Astrocyte (in vitro differentiated cells and primary cell): ENCODE data around the gene CNGA1. TPM values are rescaled to one million over a fixed set of nuclear protein-coding genes. Genes with fewer than 3 reads are reported as not detected.

Experiments used
- DNase-seq: peaks from one replicate; pipeline ENCODE4 v3.0.0-alpha.2; 2010; ENCODE audit warnings: low read depth
- FAIRE-seq: peaks from 2 replicates; lab custom pipeline; 2011; peaks lifted over from hg19 to GRCh38; lab: Jason Lieb, UNC
- H2AFZ ChIP-seq: 2 replicates; pipeline ENCODE4 v1.6.0; 2012; ENCODE audit warnings: low read depth, low read length, inconsistent platforms
- H3K27ac ChIP-seq: 2 replicates; pipeline ENCODE4 v1.5.1; 2011; ENCODE audit warnings: low read depth, low read length, inconsistent platforms
- H3K27me3 ChIP-seq: 2 replicates; pipeline ENCODE4 v1.6.0; 2011; ENCODE audit warnings: low read length, inconsistent platforms; ENCODE audit not compliant: insufficient read depth
- H3K36me3 ChIP-seq: 2 replicates; pipeline ENCODE4 v1.5.1; 2011; ENCODE audit warnings: low read length, inconsistent platforms; ENCODE audit not compliant: insufficient read depth
- H3K4me1 ChIP-seq: 2 replicates; pipeline ENCODE4 v1.5.1; 2011; ENCODE audit warnings: low read length, inconsistent platforms; ENCODE audit not compliant: insufficient read depth
- H3K4me2 ChIP-seq: 2 replicates; pipeline ENCODE4 v1.6.0; 2012; ENCODE audit warnings: low read length, inconsistent platforms
- H3K4me3 ChIP-seq: 2 replicates; pipeline ENCODE4 v1.5.1; 2011; ENCODE audit warnings: low read depth, mild to moderate bottlenecking, low read length, inconsistent platforms; ENCODE audit not compliant: insufficient read depth
- H3K79me2 ChIP-seq: 2 replicates; pipeline ENCODE4 v1.6.0; 2012; ENCODE audit warnings: mild to moderate bottlenecking, low read length, inconsistent platforms; ENCODE audit not compliant: insufficient read depth
- H3K9ac ChIP-seq: 2 replicates; pipeline ENCODE4 v1.6.0; 2012; ENCODE audit warnings: mild to moderate bottlenecking, low read length, inconsistent platforms
- H3K9me3 ChIP-seq: 2 replicates; pipeline ENCODE4 v1.5.1; 2012; ENCODE audit warnings: low read depth, mild to moderate bottlenecking, low read length, inconsistent platforms; ENCODE audit not compliant: insufficient read depth
- H4K20me1 ChIP-seq: 2 replicates; pipeline ENCODE4 v1.6.0; 2012; ENCODE audit warnings: low read length, inconsistent platforms; ENCODE audit not compliant: insufficient read depth
- H3K27ac Mint-ChIP-seq: one replicate; pipeline ENCODE4 v1.8.0; 2021; ENCODE audit warnings: mild to moderate bottlenecking, mixed read lengths; ENCODE audit not compliant: unreplicated experiment
- H3K27me3 Mint-ChIP-seq: one replicate; pipeline ENCODE4 v1.8.0; 2021; ENCODE audit warnings: low read depth, mixed read lengths; ENCODE audit not compliant: unreplicated experiment
- H3K36me3 Mint-ChIP-seq: one replicate; pipeline ENCODE4 v1.8.0; 2021; ENCODE audit warnings: low read depth, mixed read lengths; ENCODE audit not compliant: unreplicated experiment
- H3K4me1 Mint-ChIP-seq: one replicate; pipeline ENCODE4 v1.8.0; 2021; ENCODE audit warnings: low read depth, mixed read lengths; ENCODE audit not compliant: unreplicated experiment
- H3K4me3 Mint-ChIP-seq: one replicate; pipeline ENCODE4 v1.8.0; 2021; ENCODE audit warnings: mild to moderate bottlenecking, moderate library complexity, mixed read lengths; ENCODE audit not compliant: unreplicated experiment
- H3K9me3 Mint-ChIP-seq: one replicate; pipeline ENCODE4 v1.8.0; 2021; ENCODE audit warnings: mild to moderate bottlenecking, mixed read lengths; ENCODE audit not compliant: unreplicated experiment
- EZH2 ChIP-seq: IDR thresholded peaks from 2 replicates; pipeline ENCODE4 v1.6.1; 2012; ENCODE audit warnings: mild to moderate bottlenecking, low read length, inconsistent platforms; ENCODE audit not compliant: insufficient read depth
- total RNA-seq: library from RNA; stranded (reverse); gene quantifications from 2 replicates; pipeline ENCODE4 v1.2.1, GENCODE V29; 2021
- TF ChIP-seq, protein P1 (sequence below): IDR thresholded peaks from 2 replicates; pipeline ENCODE4 v1.5.1; 2011; ENCODE audit warnings: low read depth, mild to moderate bottlenecking, inconsistent platforms, low read length, moderate library complexity; ENCODE audit not compliant: insufficient read depth

Gene CNGA1
- total RNA-seq, 1 donor from 2014 or later, result not detected

GRCh38 chr4:48032721-48033120 lies 16.2 kb upstream of the CNGA1 start:
- H3K9ac ChIP-seq, result no peak overlapping the region
- Mint-ChIP-seq H3K27ac (no peak overlapping the region), H3K9me3 (no peaks in the 10 kb centered on the region), H3K36me3 (peaks cover 2% of the 10 kb centered on the region), H3K27me3 (no peaks in the 10 kb centered on the region), H3K4me3 (no peak overlapping the region), H3K4me1 (peaks cover 4% of the 10 kb centered on the region)
- H3K4me3 ChIP-seq, result no peak overlapping the region
- peaks cover 8% of the 10 kb centered on the region for H3K4me1 ChIP-seq
- peak overlapping the region; percentile 47 for H3K27ac ChIP-seq
- no peaks in the 10 kb centered on the region for H3K27me3 ChIP-seq
- no peak overlapping the region for H2AFZ ChIP-seq
- TF ChIP-seq, protein P1, sequence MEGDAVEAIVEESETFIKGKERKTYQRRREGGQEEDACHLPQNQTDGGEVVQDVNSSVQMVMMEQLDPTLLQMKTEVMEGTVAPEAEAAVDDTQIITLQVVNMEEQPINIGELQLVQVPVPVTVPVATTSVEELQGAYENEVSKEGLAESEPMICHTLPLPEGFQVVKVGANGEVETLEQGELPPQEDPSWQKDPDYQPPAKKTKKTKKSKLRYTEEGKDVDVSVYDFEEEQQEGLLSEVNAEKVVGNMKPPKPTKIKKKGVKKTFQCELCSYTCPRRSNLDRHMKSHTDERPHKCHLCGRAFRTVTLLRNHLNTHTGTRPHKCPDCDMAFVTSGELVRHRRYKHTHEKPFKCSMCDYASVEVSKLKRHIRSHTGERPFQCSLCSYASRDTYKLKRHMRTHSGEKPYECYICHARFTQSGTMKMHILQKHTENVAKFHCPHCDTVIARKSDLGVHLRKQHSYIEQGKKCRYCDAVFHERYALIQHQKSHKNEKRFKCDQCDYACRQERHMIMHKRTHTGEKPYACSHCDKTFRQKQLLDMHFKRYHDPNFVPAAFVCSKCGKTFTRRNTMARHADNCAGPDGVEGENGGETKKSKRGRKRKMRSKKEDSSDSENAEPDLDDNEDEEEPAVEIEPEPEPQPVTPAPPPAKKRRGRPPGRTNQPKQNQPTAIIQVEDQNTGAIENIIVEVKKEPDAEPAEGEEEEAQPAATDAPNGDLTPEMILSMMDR, result no peak
- no peak for TF ChIP-seq EZH2
- peak overlapping the region; percentile 2 for H3K4me2 ChIP-seq
- DNase-seq, result no peak
- H3K36me3 ChIP-seq, result no peaks in the 10 kb centered on the region
- H4K20me1 ChIP-seq, result no peaks in the 10 kb centered on the region
- FAIRE-seq, result no peak
- H3K9me3 ChIP-seq, result no peaks in the 10 kb centered on the region
- H3K79me2 ChIP-seq, result no peaks in the 10 kb centered on the region

DNA sequence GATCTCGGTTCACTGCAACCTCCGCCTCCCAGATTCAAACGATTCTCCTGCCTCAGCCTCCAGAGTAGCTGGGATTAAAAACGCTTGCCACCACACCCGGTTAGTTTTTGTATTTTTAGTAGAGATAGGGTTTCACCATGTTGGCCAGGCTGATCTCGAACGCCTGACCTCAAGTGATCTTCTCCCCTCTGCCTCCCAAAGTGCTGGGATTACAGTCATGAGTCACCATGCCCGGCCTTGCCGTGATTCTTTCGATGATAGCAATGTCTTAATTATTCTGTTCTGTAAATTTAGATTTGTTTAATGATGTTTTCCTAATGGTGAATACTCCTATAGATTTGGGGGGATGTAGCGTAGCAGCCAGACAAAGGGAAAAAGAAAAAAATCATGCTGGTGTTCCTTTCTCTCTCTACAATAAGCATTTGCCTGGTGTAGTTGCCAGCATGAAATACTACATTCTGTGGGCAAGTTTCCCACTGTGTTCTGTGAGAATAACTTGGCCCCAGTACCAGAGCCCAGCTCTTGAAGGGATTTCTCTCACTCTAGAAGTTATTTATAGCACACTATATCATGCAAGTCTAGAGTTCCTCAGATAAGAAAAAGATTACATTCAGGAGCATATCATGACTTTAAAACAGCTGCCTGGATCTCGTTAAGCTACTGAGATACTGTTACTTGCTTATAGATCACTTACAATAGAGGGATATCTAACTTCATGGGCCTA lies 15.5 kb upstream of the CNGA1 start:
- no peaks in the 10 kb centered on the region for H4K20me1 ChIP-seq
- no peaks in the 10 kb centered on the region for H3K79me2 ChIP-seq
- no peak for FAIRE-seq
- H3K9me3 ChIP-seq, result no peaks in the 10 kb centered on the region
- peak overlapping the region; percentile 2 for H3K4me2 ChIP-seq
- no peak overlapping the region for H3K4me3 ChIP-seq
- H2AFZ ChIP-seq, result no peak overlapping the region
- no peak overlapping the region for H3K9ac ChIP-seq
- Mint-ChIP-seq H3K4me3 (no peak overlapping the region), H3K9me3 (no peaks in the 10 kb centered on the region), H3K4me1 (peaks cover 4% of the 10 kb centered on the region), H3K27me3 (no peaks in the 10 kb centered on the region), H3K27ac (no peak overlapping the region), H3K36me3 (peaks cover 2% of the 10 kb centered on the region)
- H3K27ac ChIP-seq, result peak overlapping the region; percentile 47
- peaks cover 8% of the 10 kb centered on the region for H3K4me1 ChIP-seq
- no peaks in the 10 kb centered on the region for H3K27me3 ChIP-seq
- no peaks in the 10 kb centered on the region for H3K36me3 ChIP-seq
- peak; percentile 77 for DNase-seq
- no peak for TF ChIP-seq EZH2
- TF ChIP-seq, protein P1, result no peak

GRCh38 chr4:48030470-48030869 lies 14.0 kb upstream of the CNGA1 start:
- Histone ChIP-seq H3K27ac (no peak overlapping the region), H2AFZ (no peak overlapping the region), H4K20me1 (no peaks in the 10 kb centered on the region), H3K4me1 (peaks cover 8% of the 10 kb centered on the region), H3K9ac (no peak overlapping the region), H3K36me3 (no peaks in the 10 kb centered on the region), H3K4me2 (no peak overlapping the region), H3K79me2 (no peaks in the 10 kb centered on the region), H3K9me3 (no peaks in the 10 kb centered on the region), H3K27me3 (no peaks in the 10 kb centered on the region), H3K4me3 (no peak overlapping the region)
- Mint-ChIP-seq H3K27me3 (no peaks in the 10 kb centered on the region), H3K4me3 (no peak overlapping the region), H3K27ac (no peak overlapping the region), H3K36me3 (peaks cover 2% of the 10 kb centered on the region), H3K4me1 (peaks cover 4% of the 10 kb centered on the region), H3K9me3 (no peaks in the 10 kb centered on the region)
- FAIRE-seq (no peak), DNase-seq (no peak)
- TF ChIP-seq, protein P1, result no peak
